ENCODE measurements around the gene CACNB1. TPM values are rescaled to one million over a fixed set of nuclear protein-coding genes. Genes with fewer than 3 reads are reported as not detected.

CACNB1 gene
- total RNA-seq, 1 donor from 2014 or later = 146 TPM

DNA sequence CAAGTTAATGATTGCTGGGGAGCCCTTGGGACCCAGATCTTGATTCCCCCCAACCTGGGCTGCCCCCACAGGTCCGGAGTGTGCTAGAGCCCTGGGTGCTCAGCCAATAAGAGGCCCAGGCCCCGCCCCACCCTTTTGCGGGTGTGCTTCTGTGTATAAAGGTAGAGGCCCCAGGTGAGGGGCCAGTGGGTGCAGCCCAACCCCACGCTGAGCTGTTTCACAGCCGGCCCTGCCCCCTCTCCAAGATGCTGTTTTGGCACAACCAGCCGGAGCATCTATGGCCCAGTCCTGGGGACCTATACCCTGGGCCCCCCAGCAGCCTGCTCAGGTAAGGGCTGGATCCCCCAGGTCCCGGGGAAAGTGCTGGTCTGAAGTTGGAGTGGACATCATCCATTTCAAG, 40.1 kb upstream of the CACNB1 start:
- H3K9ac ChIP-seq (ENCODE audit: low read depth in 1 of 3, low read length in 3 of 3) = no peak overlapping the region
- H3K4me3 ChIP-seq (ENCODE audit: low read length in 3 of 3) = no peak overlapping the region
- no peaks in the 10 kb centered on the region for H3K9me3 ChIP-seq (ENCODE audit: control insufficient read depth in 3 of 3, low read length in 3 of 3)
- H3K27ac ChIP-seq (ENCODE audit: low read depth, low read length) = no peak overlapping the region
- H3K36me3 ChIP-seq (ENCODE audit: control insufficient read depth in 3 of 3, insufficient read depth in 3 of 3, low read length in 3 of 3) = no peaks in the 10 kb centered on the region
- peaks cover 8% of the 10 kb centered on the region in 3 donors for H3K4me1 ChIP-seq (ENCODE audit: control insufficient read depth in 3 of 3, insufficient read depth in 3 of 3, low read length in 3 of 3)
- peaks cover 0 to 15% (median 13%) of the 10 kb centered on the region in 3 donors for H3K27me3 ChIP-seq (ENCODE audit: control insufficient read depth in 3 of 3, insufficient read depth in 3 of 3, low read length in 3 of 3)

DNA sequence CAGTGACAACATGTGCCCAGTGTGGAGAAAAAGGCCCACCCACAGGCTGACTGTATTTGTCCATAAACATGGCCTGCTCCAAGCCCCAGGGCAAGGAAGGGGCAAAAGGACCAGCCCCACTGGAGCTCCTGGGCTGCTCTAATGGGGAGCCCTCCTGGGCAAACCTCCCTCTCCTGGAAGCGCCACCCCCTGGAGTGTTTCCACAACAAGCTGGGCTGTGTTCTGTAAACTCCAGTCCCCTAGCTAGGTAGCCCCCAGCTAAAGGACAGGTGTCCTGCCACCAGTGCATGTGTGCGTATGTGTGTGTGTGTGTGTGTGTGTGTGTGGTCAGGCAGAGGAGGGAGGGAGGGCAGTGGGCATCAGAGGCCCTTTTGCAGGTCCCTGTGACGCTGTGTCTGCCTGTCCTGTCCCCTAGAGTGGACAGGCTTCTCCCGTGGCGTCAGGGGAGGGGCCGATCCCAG, 39.5 kb upstream of the CACNB1 start:
- Histone ChIP-seq H3K27ac (ENCODE audit: low read depth, low read length) (no peak overlapping the region), H3K27me3 (ENCODE audit: control insufficient read depth in 3 of 3, insufficient read depth in 3 of 3, low read length in 3 of 3) (peaks cover 0 to 17% (median 13%) of the 10 kb centered on the region in 3 donors), H3K9ac (ENCODE audit: low read depth in 1 of 3, low read length in 3 of 3) (no peak overlapping the region), H3K4me1 (ENCODE audit: control insufficient read depth in 3 of 3, insufficient read depth in 3 of 3, low read length in 3 of 3) (peaks cover 8 to 12% (median 11%) of the 10 kb centered on the region in 3 donors), H3K36me3 (ENCODE audit: control insufficient read depth in 3 of 3, insufficient read depth in 3 of 3, low read length in 3 of 3) (no peaks in the 10 kb centered on the region), H3K4me3 (ENCODE audit: low read length in 3 of 3) (no peak overlapping the region), H3K9me3 (ENCODE audit: control insufficient read depth in 3 of 3, low read length in 3 of 3) (no peaks in the 10 kb centered on the region)

DNA sequence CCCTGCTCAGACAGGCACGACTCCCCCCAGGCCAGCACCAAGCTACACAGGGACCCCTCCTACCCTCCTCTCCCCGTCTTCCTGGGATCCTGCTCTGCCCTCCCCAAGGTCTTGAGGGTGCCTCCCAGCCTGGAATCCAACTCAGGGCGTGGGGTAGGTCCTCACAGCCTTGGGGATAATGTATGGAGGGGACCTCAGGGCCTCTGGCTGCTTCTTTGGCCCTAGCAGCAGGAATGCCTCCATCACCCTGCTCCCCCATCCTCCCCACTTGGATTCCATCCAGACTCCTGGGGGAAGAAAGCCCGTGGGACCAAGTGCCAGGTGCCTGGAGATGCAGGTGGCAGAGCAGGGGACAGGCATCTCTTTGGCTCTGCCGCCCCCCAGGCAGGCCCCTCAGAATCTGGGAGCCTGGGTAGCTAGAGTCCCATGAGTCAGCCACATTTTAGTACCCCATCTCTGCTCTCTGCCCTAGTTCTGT, 39.0 kb upstream of the CACNB1 start:
- no peaks in the 10 kb centered on the region for H3K36me3 ChIP-seq (ENCODE audit: control insufficient read depth in 3 of 3, insufficient read depth in 3 of 3, low read length in 3 of 3)
- no peaks in the 10 kb centered on the region for H3K9me3 ChIP-seq (ENCODE audit: control insufficient read depth in 3 of 3, low read length in 3 of 3)
- H3K4me3 ChIP-seq (ENCODE audit: low read length in 3 of 3) = no peak overlapping the region
- no peak overlapping the region for H3K9ac ChIP-seq (ENCODE audit: low read depth in 1 of 3, low read length in 3 of 3)
- H3K27me3 ChIP-seq (ENCODE audit: control insufficient read depth in 3 of 3, insufficient read depth in 3 of 3, low read length in 3 of 3) = peaks cover 3 to 22% (median 17%) of the 10 kb centered on the region in 3 donors
- no peak overlapping the region for H3K27ac ChIP-seq (ENCODE audit: low read depth, low read length)
- peaks cover 11 to 17% (median 16%) of the 10 kb centered on the region in 3 donors for H3K4me1 ChIP-seq (ENCODE audit: control insufficient read depth in 3 of 3, insufficient read depth in 3 of 3, low read length in 3 of 3)

DNA sequence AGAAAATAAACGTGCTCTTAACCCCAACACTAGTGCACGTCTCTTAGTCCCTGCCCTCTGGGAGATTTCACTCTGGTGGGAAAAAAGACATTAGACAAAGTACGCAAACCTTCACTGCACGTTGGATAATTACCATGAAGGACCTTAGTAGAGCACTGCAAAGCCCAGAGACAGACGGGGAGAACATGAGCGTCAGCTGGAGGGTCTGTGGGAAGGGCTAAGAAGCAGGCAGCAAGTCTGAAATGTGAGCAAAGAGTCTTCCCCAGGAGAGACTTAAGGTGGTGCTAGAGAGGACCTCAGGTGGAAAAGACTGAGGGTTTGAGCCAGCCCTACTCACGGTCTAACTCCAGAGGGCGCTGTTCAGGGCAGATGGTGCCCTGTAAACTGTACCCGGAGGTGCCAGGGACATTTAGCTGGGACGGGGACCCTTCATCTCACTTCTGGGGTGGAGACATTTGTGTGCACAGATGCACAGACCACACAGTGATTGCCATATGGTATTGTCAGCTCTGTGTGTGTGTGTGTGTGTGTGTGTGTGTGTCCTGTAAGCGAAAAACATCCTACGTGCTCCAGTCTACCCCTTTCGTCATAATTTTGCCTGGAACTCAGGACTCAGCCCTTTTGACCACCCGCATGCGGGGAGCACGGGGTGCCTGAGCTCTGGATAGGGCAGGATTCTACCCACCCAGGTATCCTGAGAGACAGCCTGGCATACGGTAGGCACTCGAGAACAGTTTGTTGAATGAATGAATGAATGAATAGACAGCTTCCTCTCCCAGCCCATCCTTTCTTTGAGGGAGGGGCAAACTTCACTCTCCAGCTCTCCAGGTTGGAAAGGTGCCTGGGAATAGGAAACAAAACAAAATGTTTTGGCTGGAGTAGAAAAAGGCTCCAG, 38.3 kb upstream of the CACNB1 start:
- Histone ChIP-seq H3K9me3 (ENCODE audit: control insufficient read depth in 3 of 3, low read length in 3 of 3) (no peaks in the 10 kb centered on the region), H3K27ac (ENCODE audit: low read depth, low read length) (no peak overlapping the region), H3K27me3 (ENCODE audit: control insufficient read depth in 3 of 3, insufficient read depth in 3 of 3, low read length in 3 of 3) (peaks cover 4 to 26% (median 18%) of the 10 kb centered on the region in 3 donors), H3K4me1 (ENCODE audit: control insufficient read depth in 3 of 3, insufficient read depth in 3 of 3, low read length in 3 of 3) (peaks cover 11 to 20% (median 18%) of the 10 kb centered on the region in 3 donors), H3K9ac (ENCODE audit: low read depth in 1 of 3, low read length in 3 of 3) (no peak overlapping the region), H3K36me3 (ENCODE audit: control insufficient read depth in 3 of 3, insufficient read depth in 3 of 3, low read length in 3 of 3) (no peaks in the 10 kb centered on the region), H3K4me3 (ENCODE audit: low read length in 3 of 3) (no peak overlapping the region)

DNA sequence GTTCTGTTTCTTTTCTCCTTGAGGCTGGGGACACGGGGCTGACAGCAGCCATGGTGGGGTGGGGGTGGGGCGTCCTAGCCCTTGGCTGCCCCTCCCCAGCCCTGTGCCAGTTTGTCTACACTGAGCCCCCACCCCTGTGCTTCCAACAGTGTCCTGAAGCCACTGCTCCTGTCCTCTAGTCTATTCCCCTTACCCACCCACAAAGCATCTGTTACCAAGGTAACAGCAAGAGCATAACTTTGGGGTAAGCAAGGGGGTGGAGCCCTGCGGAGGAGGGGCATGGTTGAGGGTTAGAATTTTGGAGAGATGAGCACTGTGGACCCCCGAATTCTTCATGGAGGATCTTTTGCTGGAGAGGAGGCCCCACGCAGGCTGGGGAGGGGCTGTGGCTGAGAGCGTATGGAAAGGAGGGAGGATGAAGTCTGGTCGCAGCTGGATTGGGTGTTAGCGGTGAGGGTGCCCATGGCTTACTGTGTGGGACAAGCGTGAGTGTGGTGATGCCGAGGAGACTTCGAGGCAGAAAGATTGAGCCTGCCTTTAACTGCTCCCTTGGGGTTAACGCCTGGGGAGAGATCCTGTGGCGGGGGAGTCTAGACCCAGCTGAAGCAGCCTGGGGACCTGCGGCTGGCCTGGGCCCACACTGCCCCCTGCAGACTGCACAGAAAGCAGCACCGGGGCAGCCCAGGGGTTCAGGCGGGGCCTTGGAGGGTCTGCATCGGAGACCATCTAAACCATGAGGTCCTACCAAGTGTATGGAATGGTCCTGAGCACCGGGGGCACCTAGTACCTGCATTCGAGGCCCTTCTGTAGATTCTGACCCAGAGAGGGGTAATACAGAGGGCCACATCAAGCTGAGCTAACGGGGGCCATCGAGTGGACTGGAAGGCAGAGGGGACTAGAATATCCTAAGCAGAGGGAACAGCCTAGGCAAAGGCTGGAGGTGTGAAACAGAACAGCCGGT, 34.4 kb upstream of the CACNB1 start:
- Histone ChIP-seq H3K9me3 (ENCODE audit: control insufficient read depth in 3 of 3, low read length in 3 of 3) (no peaks in the 10 kb centered on the region), H3K27ac (ENCODE audit: low read depth, low read length) (no peak overlapping the region), H3K4me3 (ENCODE audit: low read length in 3 of 3) (peak overlapping the region in 2 of 3 donors; percentile 10 to 49), H3K27me3 (ENCODE audit: control insufficient read depth in 3 of 3, insufficient read depth in 3 of 3, low read length in 3 of 3) (peaks cover 4 to 27% (median 25%) of the 10 kb centered on the region in 3 donors), H3K4me1 (ENCODE audit: control insufficient read depth in 3 of 3, insufficient read depth in 3 of 3, low read length in 3 of 3) (peaks cover 11 to 22% (median 22%) of the 10 kb centered on the region in 3 donors), H3K9ac (ENCODE audit: low read depth in 1 of 3, low read length in 3 of 3) (peak overlapping the region in 1 of 3 donors; percentile 62), H3K36me3 (ENCODE audit: control insufficient read depth in 3 of 3, insufficient read depth in 3 of 3, low read length in 3 of 3) (no peaks in the 10 kb centered on the region)

DNA sequence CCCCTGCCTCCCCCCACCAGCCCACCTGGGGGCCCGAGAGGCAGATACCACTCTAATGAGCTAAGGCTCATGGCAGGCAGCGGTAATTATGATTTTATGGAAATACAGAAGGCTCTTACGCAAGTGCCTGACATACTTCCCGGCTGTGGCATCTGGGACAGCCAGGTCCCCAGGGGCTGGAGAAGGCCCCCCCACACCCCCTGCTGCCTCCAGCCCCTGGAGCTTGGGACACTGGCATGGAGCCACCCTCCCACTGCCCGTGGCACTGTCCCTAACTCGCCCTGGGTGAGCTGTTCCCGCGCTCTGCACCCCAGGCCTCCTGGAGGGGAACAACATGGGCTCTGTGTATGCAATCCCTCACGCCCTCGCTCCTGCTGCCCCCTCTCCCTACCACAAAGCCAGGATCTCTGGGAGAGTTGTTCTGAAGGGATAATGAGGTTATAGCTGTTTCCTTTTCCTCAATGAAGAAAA, 33.7 kb upstream of the CACNB1 start:
- Histone ChIP-seq H3K27me3 (ENCODE audit: control insufficient read depth in 3 of 3, insufficient read depth in 3 of 3, low read length in 3 of 3) (peaks cover 7 to 30% (median 26%) of the 10 kb centered on the region in 3 donors), H3K27ac (ENCODE audit: low read depth, low read length) (no peak overlapping the region), H3K4me1 (ENCODE audit: control insufficient read depth in 3 of 3, insufficient read depth in 3 of 3, low read length in 3 of 3) (peaks cover 16 to 25% (median 25%) of the 10 kb centered on the region in 3 donors), H3K36me3 (ENCODE audit: control insufficient read depth in 3 of 3, insufficient read depth in 3 of 3, low read length in 3 of 3) (no peaks in the 10 kb centered on the region), H3K9ac (ENCODE audit: low read depth in 1 of 3, low read length in 3 of 3) (peak overlapping the region in 1 of 3 donors; percentile 62), H3K9me3 (ENCODE audit: control insufficient read depth in 3 of 3, low read length in 3 of 3) (no peaks in the 10 kb centered on the region), H3K4me3 (ENCODE audit: low read length in 3 of 3) (no peak overlapping the region)

DNA sequence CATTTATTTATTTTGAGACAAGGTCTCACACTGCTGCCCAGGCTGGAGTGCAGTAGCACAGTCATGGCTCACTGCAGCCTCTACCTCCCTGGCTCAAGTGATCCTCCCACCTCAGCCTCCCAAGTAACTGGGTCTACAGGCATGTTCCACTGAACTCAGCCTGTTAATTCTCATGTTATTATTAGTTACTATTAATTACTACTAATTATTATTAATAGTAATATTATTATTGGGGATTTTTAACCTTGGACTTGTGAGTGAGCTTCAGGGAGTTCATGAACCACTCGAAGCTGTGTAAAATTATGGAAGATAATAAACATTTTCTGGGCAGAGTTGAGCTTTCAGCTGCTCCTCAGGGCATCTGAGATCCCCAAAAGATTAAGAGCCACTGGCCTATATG, 32.9 kb upstream of the CACNB1 start:
- H3K36me3 ChIP-seq (ENCODE audit: control insufficient read depth in 3 of 3, insufficient read depth in 3 of 3, low read length in 3 of 3) = no peaks in the 10 kb centered on the region
- no peaks in the 10 kb centered on the region for H3K9me3 ChIP-seq (ENCODE audit: control insufficient read depth in 3 of 3, low read length in 3 of 3)
- no peak overlapping the region for H3K9ac ChIP-seq (ENCODE audit: low read depth in 1 of 3, low read length in 3 of 3)
- no peak overlapping the region for H3K27ac ChIP-seq (ENCODE audit: low read depth, low read length)
- peaks cover 18 to 29% (median 27%) of the 10 kb centered on the region in 3 donors for H3K4me1 ChIP-seq (ENCODE audit: control insufficient read depth in 3 of 3, insufficient read depth in 3 of 3, low read length in 3 of 3)
- no peak overlapping the region for H3K4me3 ChIP-seq (ENCODE audit: low read length in 3 of 3)
- H3K27me3 ChIP-seq (ENCODE audit: control insufficient read depth in 3 of 3, insufficient read depth in 3 of 3, low read length in 3 of 3) = peaks cover 10 to 30% (median 25%) of the 10 kb centered on the region in 3 donors

DNA sequence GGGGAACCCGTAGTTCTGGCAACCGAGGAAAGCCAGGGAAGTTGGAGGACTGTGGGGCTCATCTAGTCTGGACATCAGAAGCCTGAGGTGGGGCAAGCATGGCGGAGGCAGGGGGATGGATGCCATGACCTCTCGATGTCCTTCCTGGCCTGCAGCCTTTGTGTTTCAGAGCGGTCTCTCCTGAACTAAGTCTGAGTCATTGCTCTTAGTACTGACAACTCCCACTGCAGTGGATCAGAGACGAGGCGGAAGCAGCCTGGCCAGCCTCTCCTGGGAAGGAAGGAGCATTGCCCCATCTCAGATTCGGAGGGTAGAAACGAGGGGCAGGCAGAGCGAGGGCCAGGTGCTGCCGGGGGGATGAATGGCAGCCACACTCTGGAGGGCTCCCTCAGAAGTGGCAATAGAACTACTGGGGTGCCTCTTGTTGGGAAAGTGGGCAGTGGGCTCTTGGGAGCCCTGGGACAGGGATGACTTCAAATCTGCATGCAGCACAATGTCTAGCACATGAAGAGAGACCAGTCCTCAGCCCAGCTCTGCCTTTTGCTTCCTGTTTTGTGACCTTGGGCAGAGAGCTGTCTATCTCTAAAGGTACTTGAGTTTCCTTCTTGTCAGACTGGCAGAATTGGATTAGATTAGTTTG, 31.9 kb upstream of the CACNB1 start:
- no peak overlapping the region for H3K4me3 ChIP-seq (ENCODE audit: low read length in 3 of 3)
- no peaks in the 10 kb centered on the region for H3K36me3 ChIP-seq (ENCODE audit: control insufficient read depth in 3 of 3, insufficient read depth in 3 of 3, low read length in 3 of 3)
- H3K9me3 ChIP-seq (ENCODE audit: control insufficient read depth in 3 of 3, low read length in 3 of 3) = no peaks in the 10 kb centered on the region
- peaks cover 19 to 39% (median 34%) of the 10 kb centered on the region in 3 donors for H3K27me3 ChIP-seq (ENCODE audit: control insufficient read depth in 3 of 3, insufficient read depth in 3 of 3, low read length in 3 of 3)
- H3K9ac ChIP-seq (ENCODE audit: low read depth in 1 of 3, low read length in 3 of 3) = no peak overlapping the region
- no peak overlapping the region for H3K27ac ChIP-seq (ENCODE audit: low read depth, low read length)
- peaks cover 20 to 34% (median 30%) of the 10 kb centered on the region in 3 donors for H3K4me1 ChIP-seq (ENCODE audit: control insufficient read depth in 3 of 3, insufficient read depth in 3 of 3, low read length in 3 of 3)

DNA sequence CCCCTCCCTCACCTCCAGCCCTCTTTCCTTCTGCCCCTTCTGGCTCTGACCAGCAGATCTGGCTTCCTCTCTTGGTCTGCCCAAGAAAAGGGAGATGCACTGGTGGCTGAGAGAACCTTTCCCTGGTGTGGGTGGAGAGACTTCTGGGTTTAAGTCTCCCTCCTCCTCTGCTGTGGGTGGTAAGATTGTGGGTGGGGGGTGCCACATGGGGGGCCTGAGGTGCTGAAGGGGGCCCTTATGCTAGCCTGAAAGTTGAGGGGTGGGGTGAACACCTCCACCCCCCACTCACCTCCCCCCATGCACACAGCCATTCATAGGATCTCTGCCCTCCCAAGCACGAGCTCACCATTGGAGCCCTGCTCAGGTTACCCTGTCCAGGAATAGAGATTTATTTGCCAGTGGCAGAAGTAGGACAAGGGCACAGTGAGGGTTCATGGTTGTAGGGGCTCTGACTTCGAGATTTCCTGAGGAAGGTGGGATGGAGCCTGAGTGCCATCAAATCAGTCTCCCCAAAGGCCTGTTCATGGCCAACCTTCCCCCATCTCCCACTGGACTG, 30.0 kb upstream of the CACNB1 start:
- H3K27me3 ChIP-seq (ENCODE audit: control insufficient read depth in 3 of 3, insufficient read depth in 3 of 3, low read length in 3 of 3) = peaks cover 33 to 44% (median 36%) of the 10 kb centered on the region in 3 donors
- H3K4me1 ChIP-seq (ENCODE audit: control insufficient read depth in 3 of 3, insufficient read depth in 3 of 3, low read length in 3 of 3) = peaks cover 20 to 34% (median 30%) of the 10 kb centered on the region in 3 donors
- H3K9ac ChIP-seq (ENCODE audit: low read depth in 1 of 3, low read length in 3 of 3) = no peak overlapping the region
- no peak overlapping the region for H3K27ac ChIP-seq (ENCODE audit: low read depth, low read length)
- no peaks in the 10 kb centered on the region for H3K9me3 ChIP-seq (ENCODE audit: control insufficient read depth in 3 of 3, low read length in 3 of 3)
- no peaks in the 10 kb centered on the region for H3K36me3 ChIP-seq (ENCODE audit: control insufficient read depth in 3 of 3, insufficient read depth in 3 of 3, low read length in 3 of 3)
- H3K4me3 ChIP-seq (ENCODE audit: low read length in 3 of 3) = no peak overlapping the region
